Measurements from ENCODE around the gene FAM110D. TPM values are rescaled to one million over a fixed set of nuclear protein-coding genes. Genes with fewer than 3 reads are reported as not detected.

FAM110D gene
- 1 to 10 TPM in 1 of 4 donors, under 1 TPM in 2, not detected in 1; 0.32 to 3.1 (median 0.54) TPM for polyA plus RNA-seq
- long read RNA-seq, donor 1 = 0 reads
- long read RNA-seq, donor 2 = 0 reads
- long read RNA-seq, donor 3, partial matches to known transcripts = 0 of 2 reads
- long read RNA-seq, donor 3, other reads (novel, unspliced or antisense) = 0 of 2 reads
- long read RNA-seq, donor 4 = 0 reads
- long read RNA-seq, donor 5 = 0 reads
- long read RNA-seq, donor 6, partial matches to known transcripts = 0 of 1 reads
- long read RNA-seq, donor 6, other reads (novel, unspliced or antisense) = 0 of 1 reads
- long read RNA-seq, donor 7 = 0 reads
- long read RNA-seq, donor 8 = 0 reads
- long read RNA-seq, donor 9 = 0 reads
- long read RNA-seq, donor 10, partial matches to known transcripts = 0 of 1 reads
- long read RNA-seq, donor 10, other reads (novel, unspliced or antisense) = 0 of 1 reads

DNA sequence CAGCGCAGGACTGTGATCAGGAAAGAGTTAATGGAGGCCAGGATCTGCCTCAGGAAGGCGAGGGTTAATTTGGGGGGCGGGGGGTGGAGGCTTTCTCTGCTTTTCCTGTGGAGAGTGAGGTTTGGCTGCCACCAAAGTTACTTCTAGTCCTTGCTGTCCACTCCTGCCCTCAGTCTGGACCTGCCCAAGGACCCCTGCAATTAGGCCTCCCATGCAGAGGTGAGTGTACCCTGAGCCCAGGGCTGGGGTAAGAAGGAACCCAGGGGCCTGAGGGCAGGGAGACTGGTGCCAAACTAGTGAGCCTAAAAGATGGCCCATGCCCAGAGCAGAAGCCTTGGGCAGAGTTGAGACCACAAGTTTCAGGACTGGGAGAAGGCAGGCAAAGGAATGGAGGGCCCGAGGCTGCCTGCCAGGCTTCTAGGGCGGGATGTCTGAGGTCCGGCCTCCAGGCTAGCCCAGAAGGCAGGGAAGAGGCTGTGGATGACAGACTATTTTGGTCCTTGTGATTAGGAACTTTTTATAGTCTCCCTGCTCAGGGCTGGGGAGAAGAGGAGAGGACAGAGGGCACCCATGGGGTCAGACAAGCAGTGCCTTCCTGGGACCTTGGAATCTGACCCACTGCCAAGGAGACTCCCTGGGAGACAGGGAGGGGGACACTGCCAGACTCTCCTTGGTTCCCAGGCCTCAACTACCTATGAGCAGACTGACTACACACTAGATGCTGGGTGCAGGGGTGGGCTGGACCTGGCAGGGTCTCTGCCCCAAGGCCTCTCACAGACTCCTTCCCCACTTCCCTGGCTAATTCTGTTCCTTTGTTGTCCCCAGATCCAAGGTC lies at the start of gene FAM110D:
FAM110D (plus strand) TSS at position 172 of the 835 bp plus-strand sequence. CDS start 2,213 bp downstream, outside the sequence.
- WGBS, 3 donors = 59 to 73% (median 68%) methylated on average over 6 of the region's 6 CpGs

DNA sequence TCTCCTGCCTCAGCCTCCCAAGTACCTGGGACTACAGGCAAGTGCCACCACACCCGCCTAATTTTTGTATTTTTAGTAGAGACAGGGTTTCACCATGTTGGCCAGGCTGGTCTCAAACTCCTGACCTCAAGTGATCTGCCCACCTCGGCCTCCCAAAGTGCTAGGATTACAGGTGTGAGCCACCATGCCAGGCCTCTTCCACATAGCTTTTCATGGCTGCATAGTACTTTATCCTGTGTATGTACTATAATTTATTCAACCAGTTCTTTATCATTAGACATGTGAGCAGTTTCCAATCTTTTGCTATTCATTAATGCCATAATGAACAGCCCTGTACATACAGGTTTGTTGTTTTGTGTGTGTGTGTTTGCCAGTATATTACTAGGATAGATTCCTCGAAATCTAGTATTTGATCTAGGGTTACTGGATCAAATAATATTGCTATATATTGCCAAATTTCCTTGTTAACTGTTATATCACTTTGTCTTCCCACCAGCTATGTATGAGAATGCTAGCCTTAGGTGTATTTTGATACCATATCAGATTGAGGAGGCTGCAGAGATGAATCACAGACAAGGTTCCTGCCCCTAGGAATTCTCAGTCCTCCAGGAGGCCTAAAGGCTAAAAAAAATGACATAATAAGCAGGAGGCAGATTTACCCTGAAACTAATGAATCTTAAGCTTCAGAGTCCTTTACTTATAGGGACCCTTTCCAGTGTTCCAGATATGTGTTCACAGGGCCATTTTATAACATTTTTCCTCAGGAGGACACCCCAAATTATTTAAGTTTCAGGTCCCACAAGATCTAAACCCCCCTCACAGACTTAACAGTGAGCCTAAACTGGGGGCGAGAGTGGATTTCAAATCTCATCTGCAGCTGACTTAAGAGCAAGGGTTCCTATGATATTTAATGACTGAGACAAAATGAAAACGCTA lies 49.4 kb upstream of the FAM110D start:
- Histone ChIP-seq H3K4me3 (ENCODE audit: low read depth in 1 of 3, low read length in 3 of 3) (no peak overlapping the region), H3K27ac (ENCODE audit: low read depth in 1 of 3, low read length in 2 of 3) (no peak overlapping the region), H3K9me3 (ENCODE audit: control insufficient read depth in 2 of 2, insufficient read depth in 1 of 2, low read depth in 1 of 2, low read length in 1 of 2) (no peaks in the 10 kb centered on the region), H3K27me3 (ENCODE audit: control insufficient read depth in 3 of 3, insufficient read depth in 3 of 3, low read length in 3 of 3) (no peaks in the 10 kb centered on the region), H3K36me3 (ENCODE audit: control insufficient read depth in 3 of 3, insufficient read depth in 2 of 3, low read depth in 1 of 3, low read length in 3 of 3) (no peaks in the 10 kb centered on the region), H3K4me1 (ENCODE audit: control insufficient read depth in 3 of 3, insufficient read depth in 2 of 3, low read depth in 1 of 3, low read length in 2 of 3) (peaks cover 3 to 17% (median 4%) of the 10 kb centered on the region in 3 donors)
- FAIRE-seq (no peak), DNase-seq (no peak)
- WGBS, 3 donors = 81 to 89% (median 82%) methylated on average over 5 of the region's 5 CpGs

More for the DNA sequence above, at the start of gene FAM110D:
- peak within 1 kb of the TSS in 1 of 3 donors; percentile 10 for H3K4me3 ChIP-seq (ENCODE audit: low read depth in 1 of 3, low read length in 3 of 3)
- H3K27me3 ChIP-seq (ENCODE audit: control insufficient read depth in 3 of 3, insufficient read depth in 3 of 3, low read length in 3 of 3) = peaks cover 4 to 59% (median 14%) of the 10 kb centered on the region in 3 donors
- DNase-seq = no peak
- no peaks in the 10 kb centered on the region for H3K36me3 ChIP-seq (ENCODE audit: control insufficient read depth in 3 of 3, insufficient read depth in 2 of 3, low read depth in 1 of 3, low read length in 3 of 3)
- peaks cover 0 to 16% (median 0%) of the 10 kb centered on the region in 3 donors for H3K4me1 ChIP-seq (ENCODE audit: control insufficient read depth in 3 of 3, insufficient read depth in 2 of 3, low read depth in 1 of 3, low read length in 2 of 3)
- H3K9me3 ChIP-seq (ENCODE audit: control insufficient read depth in 2 of 2, insufficient read depth in 1 of 2, low read depth in 1 of 2, low read length in 1 of 2) = no peaks in the 10 kb centered on the region
- FAIRE-seq = no peak
- no peak within 1 kb of the TSS for H3K27ac ChIP-seq (ENCODE audit: low read depth in 1 of 3, low read length in 2 of 3)

DNA sequence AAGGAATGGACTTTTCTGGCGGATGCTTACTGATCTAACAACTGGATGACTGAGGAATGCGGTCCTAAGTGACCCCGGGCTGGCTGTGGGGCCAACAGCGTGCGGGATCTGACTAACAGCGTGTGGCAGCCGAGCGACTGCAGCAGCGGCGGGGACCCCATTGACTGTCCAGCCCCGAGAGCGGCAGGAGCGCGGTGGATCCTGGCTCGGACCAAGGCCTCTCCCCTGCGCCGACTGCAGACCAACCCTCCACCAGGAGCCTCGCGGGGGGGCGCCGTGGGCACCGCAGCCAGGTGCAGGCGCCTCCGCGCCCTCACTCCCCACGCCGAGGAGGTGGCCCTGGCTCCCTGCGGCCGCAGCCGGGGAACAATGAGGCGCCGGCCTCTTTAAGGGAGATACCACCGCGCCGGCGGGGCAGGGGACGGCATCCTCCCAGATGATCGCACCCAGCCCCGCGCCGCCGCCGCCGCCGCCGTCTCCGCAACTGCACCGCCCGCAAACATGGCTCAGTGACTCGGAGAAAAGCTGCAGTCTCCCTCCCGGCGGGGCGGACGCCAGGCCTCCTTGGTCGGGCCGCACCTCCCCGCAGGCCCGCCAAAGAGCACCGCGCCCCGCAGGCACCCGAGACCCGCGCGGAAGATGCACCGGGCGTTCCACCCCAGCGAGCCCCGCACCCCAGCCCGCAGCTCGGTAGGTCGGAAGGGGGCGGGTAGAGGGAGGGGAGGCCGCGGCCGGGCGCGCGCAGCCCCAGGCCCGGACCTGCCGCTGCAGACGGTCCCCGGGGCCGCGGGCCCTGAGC lies 47.9 kb upstream of the FAM110D start:
- Histone ChIP-seq H3K27ac (ENCODE audit: low read depth in 1 of 3, low read length in 2 of 3) (peak overlapping the region; percentile 91 to 95 (median 93)), H3K9me3 (ENCODE audit: control insufficient read depth in 2 of 2, insufficient read depth in 1 of 2, low read depth in 1 of 2, low read length in 1 of 2) (no peaks in the 10 kb centered on the region), H3K27me3 (ENCODE audit: control insufficient read depth in 3 of 3, insufficient read depth in 3 of 3, low read length in 3 of 3) (no peaks in the 10 kb centered on the region), H3K4me1 (ENCODE audit: control insufficient read depth in 3 of 3, insufficient read depth in 2 of 3, low read depth in 1 of 3, low read length in 2 of 3) (peaks cover 3 to 14% (median 4%) of the 10 kb centered on the region in 3 donors), H3K36me3 (ENCODE audit: control insufficient read depth in 3 of 3, insufficient read depth in 2 of 3, low read depth in 1 of 3, low read length in 3 of 3) (peaks cover 0 to 4% (median 0%) of the 10 kb centered on the region in 3 donors), H3K4me3 (ENCODE audit: low read depth in 1 of 3, low read length in 3 of 3) (peak overlapping the region; percentile 87 to 96 (median 91))
- FAIRE-seq (no peak), DNase-seq (peak; percentile 80 to 92)
- WGBS, 3 donors = 0% methylated on average over 48 to 85 of the region's 85 CpGs

DNA sequence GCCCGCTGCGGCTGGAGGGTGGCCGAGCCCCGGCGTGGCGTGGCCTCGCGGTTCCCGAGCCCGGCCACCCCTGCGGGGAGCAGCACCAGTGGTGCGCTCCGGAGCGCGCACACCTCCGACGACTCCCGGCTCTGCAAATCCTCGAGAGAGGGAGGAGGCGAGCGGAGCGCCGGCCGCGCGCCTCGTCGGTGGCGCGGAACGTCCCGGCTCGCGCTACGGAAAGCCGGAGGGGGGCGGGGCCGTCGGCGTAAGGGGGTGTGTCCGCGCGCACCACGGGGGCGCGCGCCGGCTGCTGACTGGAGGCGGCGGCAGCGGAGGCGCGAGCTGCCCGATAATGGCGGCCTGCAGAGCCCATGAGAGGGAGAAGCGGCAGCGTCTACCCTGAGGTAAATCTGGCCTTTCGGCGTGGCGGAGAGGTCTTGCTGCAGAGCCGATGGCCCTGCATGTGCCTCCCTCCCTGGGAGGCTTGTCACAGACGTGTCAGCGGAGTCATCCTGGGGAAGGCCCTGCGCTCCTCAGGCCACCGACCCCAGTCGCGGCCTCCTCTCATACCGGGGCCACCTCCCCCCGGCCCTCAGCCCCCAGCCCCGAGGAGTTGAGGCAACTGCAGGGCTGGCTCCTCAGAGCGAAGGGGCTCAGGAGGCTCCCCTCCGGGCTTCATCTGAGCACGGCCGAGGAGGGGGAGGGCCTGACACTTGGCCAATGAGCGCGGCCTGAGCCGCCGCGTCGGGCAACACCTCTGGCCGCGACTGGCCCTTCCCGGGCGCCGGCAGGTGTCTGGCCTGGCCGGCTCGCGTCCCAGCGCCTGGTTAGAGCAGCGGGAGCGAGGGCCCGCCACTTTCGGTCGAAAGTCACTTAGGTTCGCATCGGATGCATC lies 47.1 kb upstream of the FAM110D start, which contains the start of gene PDIK1L:
PDIK1L (plus strand) TSS at position 295 of the 877 bp plus-strand sequence. CDS start 2,485 bp downstream, outside the sequence.
- WGBS, 3 donors = 0 to 1% (median 0%) methylated on average over 59 to 96 of the region's 96 CpGs
- peak within 1 kb of the TSS; percentile 91 to 99 (median 96) for H3K4me3 ChIP-seq (ENCODE audit: low read depth in 1 of 3, low read length in 3 of 3)
- FAIRE-seq (no peak), DNase-seq (peak; percentile 94 to 99)
- H3K4me1 ChIP-seq (ENCODE audit: control insufficient read depth in 3 of 3, insufficient read depth in 2 of 3, low read depth in 1 of 3, low read length in 2 of 3) = peaks cover 3 to 14% (median 4%) of the 10 kb centered on the region in 3 donors
- peak within 1 kb of the TSS; percentile 93 to 98 (median 95) for H3K27ac ChIP-seq (ENCODE audit: low read depth in 1 of 3, low read length in 2 of 3)
- H3K27me3 ChIP-seq (ENCODE audit: control insufficient read depth in 3 of 3, insufficient read depth in 3 of 3, low read length in 3 of 3) = no peaks in the 10 kb centered on the region
- peaks cover 0 to 12% (median 0%) of the 10 kb centered on the region in 3 donors for H3K36me3 ChIP-seq (ENCODE audit: control insufficient read depth in 3 of 3, insufficient read depth in 2 of 3, low read depth in 1 of 3, low read length in 3 of 3)
- no peaks in the 10 kb centered on the region for H3K9me3 ChIP-seq (ENCODE audit: control insufficient read depth in 2 of 2, insufficient read depth in 1 of 2, low read depth in 1 of 2, low read length in 1 of 2)

DNA sequence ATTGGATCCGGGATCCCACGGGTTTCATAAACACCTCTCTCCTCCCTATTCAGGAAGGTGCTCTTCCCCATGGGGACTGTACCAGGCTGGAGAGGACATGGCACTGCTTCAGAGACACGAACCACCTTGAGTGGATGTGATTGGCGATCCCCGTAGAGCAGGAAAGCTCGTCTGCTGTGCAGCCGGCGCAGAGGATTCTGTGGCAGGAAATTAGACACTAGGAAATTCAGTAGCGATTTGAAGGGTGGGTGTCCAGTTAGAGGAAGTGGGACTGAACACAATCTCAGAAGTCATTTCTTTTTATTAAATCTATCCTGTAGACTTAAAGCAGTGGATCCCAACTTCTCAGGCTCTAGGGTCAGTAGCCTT lies 46.5 kb upstream of the FAM110D start:
- 0% methylated on average over 9 of the region's 9 CpGs for WGBS, 3 donors
- peaks cover 0 to 17% (median 0%) of the 10 kb centered on the region in 3 donors for H3K36me3 ChIP-seq (ENCODE audit: control insufficient read depth in 3 of 3, insufficient read depth in 2 of 3, low read depth in 1 of 3, low read length in 3 of 3)
- FAIRE-seq = no peak
- no peak for DNase-seq
- peak overlapping the region; percentile 70 to 99 (median 96) for H3K4me3 ChIP-seq (ENCODE audit: low read depth in 1 of 3, low read length in 3 of 3)
- H3K27ac ChIP-seq (ENCODE audit: low read depth in 1 of 3, low read length in 2 of 3) = peak overlapping the region; percentile 90 to 98 (median 91)
- H3K4me1 ChIP-seq (ENCODE audit: control insufficient read depth in 3 of 3, insufficient read depth in 2 of 3, low read depth in 1 of 3, low read length in 2 of 3) = peaks cover 3 to 14% (median 4%) of the 10 kb centered on the region in 3 donors
- H3K9me3 ChIP-seq (ENCODE audit: control insufficient read depth in 2 of 2, insufficient read depth in 1 of 2, low read depth in 1 of 2, low read length in 1 of 2) = no peaks in the 10 kb centered on the region
- H3K27me3 ChIP-seq (ENCODE audit: control insufficient read depth in 3 of 3, insufficient read depth in 3 of 3, low read length in 3 of 3) = no peaks in the 10 kb centered on the region

DNA sequence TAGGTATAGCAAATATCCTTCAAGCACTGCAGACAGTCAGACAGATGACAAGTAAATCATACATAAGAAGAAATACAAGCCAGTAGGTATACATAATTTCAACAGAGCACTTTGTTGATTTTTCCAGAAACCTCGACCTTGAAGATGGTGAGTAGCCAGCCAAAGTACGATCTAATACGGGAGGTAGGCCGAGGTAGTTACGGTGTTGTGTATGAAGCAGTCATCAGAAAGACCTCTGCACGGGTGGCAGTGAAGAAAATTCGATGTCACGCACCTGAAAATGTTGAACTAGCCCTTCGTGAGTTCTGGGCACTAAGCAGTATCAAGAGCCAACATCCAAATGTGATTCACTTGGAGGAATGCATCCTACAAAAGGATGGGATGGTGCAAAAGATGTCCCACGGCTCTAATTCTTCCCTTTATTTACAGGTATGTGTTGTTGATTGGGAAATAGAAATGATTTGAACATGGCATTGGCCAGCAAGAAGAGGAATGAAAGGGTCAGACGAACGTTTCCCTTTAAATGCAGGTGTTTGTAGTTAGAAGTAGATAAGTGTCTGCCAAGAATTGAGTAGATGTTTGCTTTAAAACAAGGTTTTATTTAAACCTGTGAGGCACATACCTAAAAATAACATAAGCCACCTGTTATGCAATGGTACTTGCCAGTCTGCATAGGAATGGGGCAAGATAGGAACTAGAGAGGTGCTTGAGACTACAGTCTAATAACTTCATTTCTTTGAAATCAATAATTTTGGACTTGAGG lies 44.5 kb upstream of the FAM110D start:
- Histone ChIP-seq H3K9me3 (ENCODE audit: control insufficient read depth in 2 of 2, insufficient read depth in 1 of 2, low read depth in 1 of 2, low read length in 1 of 2) (no peaks in the 10 kb centered on the region), H3K4me1 (ENCODE audit: control insufficient read depth in 3 of 3, insufficient read depth in 2 of 3, low read depth in 1 of 3, low read length in 2 of 3) (peaks cover 3 to 14% (median 4%) of the 10 kb centered on the region in 3 donors), H3K4me3 (ENCODE audit: low read depth in 1 of 3, low read length in 3 of 3) (no peak overlapping the region), H3K36me3 (ENCODE audit: control insufficient read depth in 3 of 3, insufficient read depth in 2 of 3, low read depth in 1 of 3, low read length in 3 of 3) (peaks cover 0 to 30% (median 2%) of the 10 kb centered on the region in 3 donors), H3K27me3 (ENCODE audit: control insufficient read depth in 3 of 3, insufficient read depth in 3 of 3, low read length in 3 of 3) (no peaks in the 10 kb centered on the region), H3K27ac (ENCODE audit: low read depth in 1 of 3, low read length in 2 of 3) (peak overlapping the region in 2 of 3 donors; percentile 20 to 58)
- DNase-seq = peak in 1 of 2 donors; percentile 34
- FAIRE-seq = no peak
- 21 to 66% (median 34%) methylated on average over 12 of the region's 12 CpGs for WGBS, 3 donors
